Neural crest cell (in vitro differentiated cells): ENCODE measurements around the gene PYGB. TPM values are rescaled to one million over a fixed set of nuclear protein-coding genes. Genes with fewer than 3 reads are reported as not detected.

Source experiments
- DNase-seq: peaks from one replicate; pipeline ENCODE4 v3.0.0; 2021; ENCODE audit warnings: low read depth, mixed read lengths, low spot score
- H3K27ac Mint-ChIP-seq: one replicate; pipeline ENCODE4 v1.8.0; 2021; ENCODE audit warnings: mild to moderate bottlenecking, mixed read lengths; ENCODE audit not compliant: unreplicated experiment
- H3K27me3 Mint-ChIP-seq: 2 replicates; pipeline ENCODE4 v1.8.0; 2021; ENCODE audit warnings: low read depth, mild to moderate bottlenecking, mixed read lengths
- H3K36me3 Mint-ChIP-seq: 2 replicates; pipeline ENCODE4 v1.8.0; 2021; ENCODE audit warnings: low read depth, mild to moderate bottlenecking, mixed read lengths
- H3K4me1 Mint-ChIP-seq: 2 replicates; pipeline ENCODE4 v1.8.0; 2021; ENCODE audit warnings: mixed read lengths
- H3K4me3 Mint-ChIP-seq: one replicate; pipeline ENCODE4 v1.8.0; 2021; ENCODE audit warnings: mild to moderate bottlenecking, mixed read lengths
- H3K9me3 Mint-ChIP-seq: 2 replicates; pipeline ENCODE4 v1.8.0; 2021; ENCODE audit warnings: mixed read lengths
- total RNA-seq: library from RNA; stranded (reverse); gene quantifications from 2 replicates; pipeline ENCODE4 v1.2.1, GENCODE V29; 2021
- TF ChIP-seq, protein P1 (sequence below): fragments of 200-600 bp; sonication (generic); conservative IDR thresholded peaks from 2 replicates; pipeline ENCODE4 v1.5.0; 2021; ENCODE audit warnings: antibody characterized with exemption, mild to moderate bottlenecking

The PYGB gene
- total RNA-seq, 1 donor from 2014 or later: 77.1 TPM

DNA sequence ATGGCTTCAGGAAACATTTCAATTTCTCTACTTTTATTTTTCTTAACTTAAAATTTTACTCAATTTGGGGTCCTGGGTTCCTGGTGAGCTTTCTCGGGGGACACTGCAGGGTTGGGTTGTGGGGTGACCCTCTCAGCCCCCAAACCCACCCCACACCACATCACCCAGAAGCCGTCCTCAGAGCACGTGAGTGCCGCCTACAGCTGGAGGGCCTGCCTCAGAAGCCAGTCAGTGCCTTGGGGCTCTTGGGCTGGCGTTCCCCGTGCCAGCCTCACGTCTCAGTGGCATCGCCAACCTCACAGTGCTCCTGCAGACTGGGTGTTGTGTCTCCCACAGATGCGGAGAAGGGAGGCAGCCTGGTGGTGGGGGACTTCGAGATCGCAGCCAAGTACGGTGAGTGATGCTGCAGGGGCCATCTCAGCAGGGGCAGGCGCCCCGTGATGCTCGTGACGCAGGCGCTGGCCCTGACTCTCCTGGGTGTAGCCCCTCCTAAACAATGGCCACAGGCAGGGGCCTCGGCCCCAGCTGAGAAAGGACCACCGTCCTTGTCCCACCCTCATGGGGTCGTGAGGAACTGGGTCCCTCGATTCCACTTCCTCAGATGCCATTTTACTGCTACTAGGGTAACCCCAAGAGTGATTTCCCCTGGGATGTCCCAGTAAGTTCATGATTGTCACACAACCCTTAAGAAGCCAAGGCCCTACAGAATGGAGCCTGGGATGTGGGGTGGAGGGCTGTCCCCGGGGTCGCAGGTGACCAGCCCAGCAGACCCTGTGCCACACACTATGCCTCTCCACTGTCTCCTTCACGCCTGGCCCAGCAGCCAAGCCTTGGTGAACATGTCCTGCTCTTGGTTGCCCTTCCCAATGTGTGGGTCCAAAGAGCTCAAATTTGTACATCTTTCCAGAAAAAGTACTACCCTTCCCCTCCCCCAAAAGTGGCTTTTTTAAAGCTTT, 23.8 kb upstream of the PYGB start:
- Mint-ChIP-seq H3K4me1 (peaks cover 16% of the 10 kb centered on the region), H3K36me3 (no peaks in the 10 kb centered on the region), H3K27me3 (no peaks in the 10 kb centered on the region), H3K4me3 (no peak overlapping the region), H3K27ac (peak overlapping the region; percentile 6), H3K9me3 (no peaks in the 10 kb centered on the region)
- TF ChIP-seq, protein P1, sequence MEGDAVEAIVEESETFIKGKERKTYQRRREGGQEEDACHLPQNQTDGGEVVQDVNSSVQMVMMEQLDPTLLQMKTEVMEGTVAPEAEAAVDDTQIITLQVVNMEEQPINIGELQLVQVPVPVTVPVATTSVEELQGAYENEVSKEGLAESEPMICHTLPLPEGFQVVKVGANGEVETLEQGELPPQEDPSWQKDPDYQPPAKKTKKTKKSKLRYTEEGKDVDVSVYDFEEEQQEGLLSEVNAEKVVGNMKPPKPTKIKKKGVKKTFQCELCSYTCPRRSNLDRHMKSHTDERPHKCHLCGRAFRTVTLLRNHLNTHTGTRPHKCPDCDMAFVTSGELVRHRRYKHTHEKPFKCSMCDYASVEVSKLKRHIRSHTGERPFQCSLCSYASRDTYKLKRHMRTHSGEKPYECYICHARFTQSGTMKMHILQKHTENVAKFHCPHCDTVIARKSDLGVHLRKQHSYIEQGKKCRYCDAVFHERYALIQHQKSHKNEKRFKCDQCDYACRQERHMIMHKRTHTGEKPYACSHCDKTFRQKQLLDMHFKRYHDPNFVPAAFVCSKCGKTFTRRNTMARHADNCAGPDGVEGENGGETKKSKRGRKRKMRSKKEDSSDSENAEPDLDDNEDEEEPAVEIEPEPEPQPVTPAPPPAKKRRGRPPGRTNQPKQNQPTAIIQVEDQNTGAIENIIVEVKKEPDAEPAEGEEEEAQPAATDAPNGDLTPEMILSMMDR: no peak
- DNase-seq: no peak

DNA sequence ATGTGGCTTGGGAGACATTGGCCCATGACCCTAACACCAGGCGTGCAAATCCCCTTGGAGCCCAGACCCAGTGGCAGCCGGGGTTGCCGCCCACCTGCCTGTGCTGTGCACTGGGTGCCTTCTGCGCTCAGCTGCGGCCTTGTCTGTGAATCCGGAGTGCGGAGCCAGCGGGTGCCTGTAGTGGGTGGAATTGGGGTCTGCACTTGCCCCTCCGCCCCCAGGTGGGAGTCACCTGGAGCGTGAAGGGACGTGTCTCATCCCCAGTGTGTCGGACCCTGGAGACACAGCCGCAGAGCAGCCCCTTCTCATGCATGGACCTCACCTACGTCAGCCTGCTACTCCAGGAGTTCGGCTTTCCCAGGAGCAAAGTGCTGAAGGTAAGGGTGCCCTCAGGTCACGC, 22.9 kb upstream of the PYGB start:
- Mint-ChIP-seq H3K27me3 (no peaks in the 10 kb centered on the region), H3K36me3 (no peaks in the 10 kb centered on the region), H3K4me1 (peaks cover 16% of the 10 kb centered on the region)

DNA sequence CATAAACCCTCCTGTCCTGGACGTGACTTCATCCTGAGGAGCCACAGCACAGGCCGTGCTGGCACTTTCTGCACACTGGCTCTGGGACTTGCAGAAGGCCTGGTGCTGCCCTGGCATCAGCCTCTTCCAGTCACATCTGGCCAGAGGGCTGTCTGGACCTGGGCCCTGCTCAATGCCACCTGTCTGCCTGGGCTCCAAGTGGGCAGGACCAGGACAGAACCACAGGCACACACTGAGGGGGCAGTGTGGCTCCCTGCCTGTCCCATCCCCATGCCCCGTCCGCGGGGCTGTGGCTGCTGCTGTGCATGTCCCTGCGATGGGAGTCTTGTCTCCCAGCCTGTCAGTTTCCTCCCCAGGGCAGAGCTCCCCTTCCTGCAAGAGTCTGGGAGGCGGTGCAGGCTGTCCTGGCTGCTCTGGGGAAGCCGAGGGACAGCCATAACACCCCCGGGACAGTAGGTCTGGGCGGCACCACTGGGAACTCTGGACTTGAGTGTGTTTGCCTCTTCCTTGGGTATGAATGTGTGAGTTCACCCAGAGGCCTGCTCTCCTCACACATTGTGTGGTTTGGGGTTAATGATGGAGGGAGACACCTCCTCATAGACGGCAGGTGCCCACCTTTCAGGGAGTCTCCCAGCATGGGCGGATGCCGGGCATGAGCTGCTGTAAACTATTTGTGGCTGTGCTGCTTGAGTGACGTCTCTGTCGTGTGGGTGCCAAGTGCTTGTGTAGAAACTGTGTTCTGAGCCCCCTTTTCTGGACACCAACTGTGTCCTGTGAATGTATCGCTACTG, 22.0 kb upstream of the PYGB start:
- Mint-ChIP-seq H3K4me3 (no peak overlapping the region), H3K9me3 (no peaks in the 10 kb centered on the region), H3K36me3 (no peaks in the 10 kb centered on the region), H3K27ac (no peak overlapping the region), H3K27me3 (no peaks in the 10 kb centered on the region), H3K4me1 (peaks cover 16% of the 10 kb centered on the region)
- no peak for DNase-seq
- TF ChIP-seq, protein P1: no peak

More for the DNA sequence above, 22.9 kb upstream of the PYGB start:
- Mint-ChIP-seq H3K27ac (no peak overlapping the region), H3K4me3 (no peak overlapping the region), H3K9me3 (no peaks in the 10 kb centered on the region)
- no peak for DNase-seq
- TF ChIP-seq, protein P1: no peak

GRCh38 chr20:25226433-25227316, 21.2 kb upstream of the PYGB start:
- peak overlapping the region; percentile 82 for H3K27ac Mint-ChIP-seq
- no peak overlapping the region for H3K4me3 Mint-ChIP-seq
- DNase-seq: no peak
- H3K27me3 Mint-ChIP-seq: no peaks in the 10 kb centered on the region
- TF ChIP-seq, protein P1: no peak
- no peaks in the 10 kb centered on the region for H3K9me3 Mint-ChIP-seq
- H3K4me1 Mint-ChIP-seq: peaks cover 16% of the 10 kb centered on the region
- H3K36me3 Mint-ChIP-seq: no peaks in the 10 kb centered on the region

DNA sequence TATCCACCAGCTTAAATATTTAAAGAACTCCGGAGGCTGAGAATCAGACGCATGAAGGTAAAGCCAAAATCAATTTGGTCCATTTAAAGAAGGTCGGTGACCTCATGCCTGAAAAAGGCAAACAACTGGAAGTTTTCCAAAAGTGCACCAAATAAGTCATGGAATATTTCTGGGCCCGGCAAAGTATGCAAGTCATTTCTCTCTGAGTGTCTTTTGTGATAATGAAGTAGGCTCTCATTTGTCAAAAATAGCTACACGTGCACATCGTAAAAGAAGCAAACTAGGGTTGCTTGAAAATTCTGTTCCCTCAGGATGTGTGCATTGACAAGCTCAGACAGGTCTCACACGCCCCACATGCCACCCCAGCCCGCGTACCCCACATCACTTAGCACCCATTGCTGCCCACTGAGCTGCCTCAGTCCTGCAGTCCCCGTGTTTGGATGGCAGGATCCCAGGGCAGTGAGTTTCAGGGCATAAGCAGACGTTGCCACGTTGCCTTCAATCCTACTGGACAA, 20.5 kb upstream of the PYGB start:
- Mint-ChIP-seq H3K4me3 (no peak overlapping the region), H3K27ac (peak overlapping the region; percentile 82), H3K9me3 (no peaks in the 10 kb centered on the region), H3K4me1 (peaks cover 16% of the 10 kb centered on the region), H3K36me3 (no peaks in the 10 kb centered on the region), H3K27me3 (no peaks in the 10 kb centered on the region)
- TF ChIP-seq, protein P1: no peak
- no peak for DNase-seq
